Endothelial cell (in vitro differentiated cells): ENCODE results near the gene MAP4K1. TPM values are rescaled to one million over a fixed set of nuclear protein-coding genes. Genes with fewer than 3 reads are reported as not detected.

Experiments
- DNase-seq: peaks from one replicate; pipeline ENCODE4 v3.0.0; 2021; ENCODE audit warnings: low spot score
- H3K27ac Mint-ChIP-seq: one replicate; pipeline ENCODE4 v1.8.0; 2021; ENCODE audit warnings: mixed read lengths, inconsistent platforms; ENCODE audit not compliant: unreplicated experiment
- H3K27me3 Mint-ChIP-seq: one replicate; pipeline ENCODE4 v1.8.0; 2021; ENCODE audit warnings: mild to moderate bottlenecking, moderate library complexity, mixed read lengths, inconsistent platforms; ENCODE audit not compliant: unreplicated experiment
- H3K36me3 Mint-ChIP-seq: one replicate; pipeline ENCODE4 v1.8.0; 2021; ENCODE audit warnings: mild to moderate bottlenecking, low read depth, mixed read lengths, inconsistent platforms; ENCODE audit not compliant: unreplicated experiment
- H3K4me1 Mint-ChIP-seq: one replicate; pipeline ENCODE4 v1.8.0; 2021; ENCODE audit warnings: mild to moderate bottlenecking, mixed read lengths, inconsistent platforms; ENCODE audit not compliant: unreplicated experiment
- H3K4me3 Mint-ChIP-seq: one replicate; pipeline ENCODE4 v1.8.0; 2021; ENCODE audit warnings: mild to moderate bottlenecking, mixed read lengths, inconsistent platforms; ENCODE audit not compliant: unreplicated experiment
- H3K9me3 Mint-ChIP-seq: one replicate; pipeline ENCODE4 v1.8.0; 2021; ENCODE audit warnings: mixed read lengths, inconsistent platforms; ENCODE audit not compliant: unreplicated experiment
- total RNA-seq: library from RNA; stranded (reverse); fragmentation: NEBNext Ultra II Directional; extraction: Animal tissue kit (Norgen Biotek cat#: 25700); gene quantifications from one replicate; pipeline ENCODE4 v1.2.1, GENCODE V29; 2021; ENCODE audit not compliant: unreplicated experiment
- TF ChIP-seq, protein P1 (sequence below): fragments of 200-600 bp; sonication (generic); IDR thresholded peaks from one replicate; pipeline ENCODE4 v1.5.0; 2021; ENCODE audit warnings: antibody characterized with exemption; ENCODE audit not compliant: unreplicated experiment

The MAP4K1 gene
- total RNA-seq, 1 donor from 2014 or later = 7.5 TPM

DNA sequence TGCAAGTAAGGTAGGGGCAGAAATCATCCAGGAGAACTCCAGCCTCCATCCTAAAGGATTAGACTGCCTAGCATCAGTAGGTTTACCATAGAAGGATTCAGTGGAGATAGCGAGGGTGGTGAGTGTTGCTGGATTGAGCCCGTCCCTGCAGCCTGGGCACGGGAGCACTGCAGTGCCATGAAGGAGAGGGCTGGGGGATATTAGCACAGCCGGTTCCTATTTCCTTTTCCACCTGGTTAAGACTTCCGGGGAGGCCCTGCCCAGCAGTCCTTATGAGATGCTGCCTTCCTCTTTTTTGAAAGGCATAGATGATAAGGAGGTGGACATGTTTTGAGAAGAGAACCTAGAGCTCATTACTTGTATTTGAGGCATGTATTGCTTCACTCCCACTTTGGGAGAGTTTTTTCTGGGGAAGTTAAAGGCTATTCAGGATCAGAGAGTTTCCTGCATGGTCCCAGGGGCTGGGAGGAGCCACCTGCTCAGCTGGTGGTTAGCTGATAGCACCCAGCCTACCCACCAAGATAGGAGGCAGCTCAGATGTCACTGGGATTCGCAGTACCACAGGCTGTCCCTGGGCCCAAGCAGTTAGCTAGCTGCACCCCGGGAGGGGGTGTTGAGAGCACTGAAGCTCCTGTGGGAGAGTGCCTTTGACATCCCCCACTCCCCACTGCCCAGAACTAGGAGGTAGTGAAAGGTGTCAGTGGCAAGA, 46.9 kb upstream of the MAP4K1 start:
- H3K9me3 Mint-ChIP-seq = no peaks in the 10 kb centered on the region
- peak overlapping the region; percentile 100 for H3K27ac Mint-ChIP-seq
- TF ChIP-seq, protein P1, sequence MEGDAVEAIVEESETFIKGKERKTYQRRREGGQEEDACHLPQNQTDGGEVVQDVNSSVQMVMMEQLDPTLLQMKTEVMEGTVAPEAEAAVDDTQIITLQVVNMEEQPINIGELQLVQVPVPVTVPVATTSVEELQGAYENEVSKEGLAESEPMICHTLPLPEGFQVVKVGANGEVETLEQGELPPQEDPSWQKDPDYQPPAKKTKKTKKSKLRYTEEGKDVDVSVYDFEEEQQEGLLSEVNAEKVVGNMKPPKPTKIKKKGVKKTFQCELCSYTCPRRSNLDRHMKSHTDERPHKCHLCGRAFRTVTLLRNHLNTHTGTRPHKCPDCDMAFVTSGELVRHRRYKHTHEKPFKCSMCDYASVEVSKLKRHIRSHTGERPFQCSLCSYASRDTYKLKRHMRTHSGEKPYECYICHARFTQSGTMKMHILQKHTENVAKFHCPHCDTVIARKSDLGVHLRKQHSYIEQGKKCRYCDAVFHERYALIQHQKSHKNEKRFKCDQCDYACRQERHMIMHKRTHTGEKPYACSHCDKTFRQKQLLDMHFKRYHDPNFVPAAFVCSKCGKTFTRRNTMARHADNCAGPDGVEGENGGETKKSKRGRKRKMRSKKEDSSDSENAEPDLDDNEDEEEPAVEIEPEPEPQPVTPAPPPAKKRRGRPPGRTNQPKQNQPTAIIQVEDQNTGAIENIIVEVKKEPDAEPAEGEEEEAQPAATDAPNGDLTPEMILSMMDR = no peak
- DNase-seq = no peak
- H3K27me3 Mint-ChIP-seq = peaks cover 24% of the 10 kb centered on the region
- H3K36me3 Mint-ChIP-seq = peaks cover 20% of the 10 kb centered on the region
- H3K4me3 Mint-ChIP-seq = no peak overlapping the region
- H3K4me1 Mint-ChIP-seq = peaks cover 82% of the 10 kb centered on the region

DNA sequence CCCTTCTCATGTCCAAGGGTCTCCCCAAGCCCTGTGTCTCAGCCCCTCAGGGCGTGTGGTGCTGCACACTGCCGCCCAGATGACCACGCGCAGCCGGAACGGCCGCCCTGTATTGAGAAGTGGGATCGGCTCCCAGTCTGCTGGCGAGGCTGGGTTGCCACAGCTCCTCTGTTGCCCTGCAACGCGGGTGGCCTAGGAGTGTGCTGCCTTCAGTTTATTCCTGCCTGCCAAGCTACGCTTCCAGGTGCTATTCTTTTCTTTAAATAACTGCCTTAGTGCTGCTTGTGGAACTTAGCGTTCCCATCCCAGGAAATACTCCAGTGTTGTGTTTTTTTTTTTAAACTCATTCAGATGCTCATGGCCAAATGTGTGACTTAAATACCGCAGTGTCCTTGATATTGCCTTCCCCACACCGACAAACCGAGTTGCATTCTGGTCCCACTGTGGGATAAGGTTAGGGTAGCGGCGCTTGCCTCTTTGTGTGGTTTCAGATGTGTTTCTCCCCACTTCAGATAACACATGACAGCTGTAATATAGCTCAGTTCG, 46.3 kb upstream of the MAP4K1 start:
- TF ChIP-seq, protein P1 = no peak
- H3K4me3 Mint-ChIP-seq = peak overlapping the region; percentile 59
- no peak for DNase-seq
- peak overlapping the region; percentile 100 for H3K27ac Mint-ChIP-seq
- H3K9me3 Mint-ChIP-seq = no peaks in the 10 kb centered on the region
- peaks cover 13% of the 10 kb centered on the region for H3K36me3 Mint-ChIP-seq
- H3K27me3 Mint-ChIP-seq = peaks cover 24% of the 10 kb centered on the region
- H3K4me1 Mint-ChIP-seq = peaks cover 82% of the 10 kb centered on the region

DNA sequence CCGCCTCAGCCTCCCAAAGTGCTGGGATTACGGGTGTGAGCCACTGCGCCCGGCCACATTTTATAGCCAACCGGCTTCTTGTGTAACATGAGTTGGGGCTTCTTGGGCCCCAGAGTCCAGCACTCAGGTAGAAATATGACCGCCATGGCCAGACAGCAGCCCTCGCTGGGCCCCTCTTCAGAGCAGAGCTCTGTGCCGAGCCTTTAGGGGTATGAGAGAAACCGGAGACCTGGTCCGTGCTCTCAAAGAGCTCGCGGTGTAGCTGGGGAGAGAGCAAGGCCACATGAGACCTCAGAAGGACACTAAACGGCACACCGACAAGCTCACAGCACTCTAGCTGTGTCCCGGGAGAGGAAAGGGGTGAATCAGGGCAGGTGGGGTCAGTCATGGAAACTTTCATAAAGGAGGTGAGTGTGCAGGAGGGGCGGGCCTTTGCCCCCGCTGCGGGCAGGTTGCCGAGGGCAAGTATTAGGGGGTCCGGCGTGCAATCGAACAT, 45.5 kb upstream of the MAP4K1 start:
- TF ChIP-seq, protein P1 = no peak
- Mint-ChIP-seq H3K27me3 (peaks cover 24% of the 10 kb centered on the region), H3K4me3 (peak overlapping the region; percentile 67), H3K4me1 (peaks cover 82% of the 10 kb centered on the region), H3K36me3 (peaks cover 14% of the 10 kb centered on the region), H3K9me3 (no peaks in the 10 kb centered on the region), H3K27ac (peak overlapping the region; percentile 100)
- no peak for DNase-seq

DNA sequence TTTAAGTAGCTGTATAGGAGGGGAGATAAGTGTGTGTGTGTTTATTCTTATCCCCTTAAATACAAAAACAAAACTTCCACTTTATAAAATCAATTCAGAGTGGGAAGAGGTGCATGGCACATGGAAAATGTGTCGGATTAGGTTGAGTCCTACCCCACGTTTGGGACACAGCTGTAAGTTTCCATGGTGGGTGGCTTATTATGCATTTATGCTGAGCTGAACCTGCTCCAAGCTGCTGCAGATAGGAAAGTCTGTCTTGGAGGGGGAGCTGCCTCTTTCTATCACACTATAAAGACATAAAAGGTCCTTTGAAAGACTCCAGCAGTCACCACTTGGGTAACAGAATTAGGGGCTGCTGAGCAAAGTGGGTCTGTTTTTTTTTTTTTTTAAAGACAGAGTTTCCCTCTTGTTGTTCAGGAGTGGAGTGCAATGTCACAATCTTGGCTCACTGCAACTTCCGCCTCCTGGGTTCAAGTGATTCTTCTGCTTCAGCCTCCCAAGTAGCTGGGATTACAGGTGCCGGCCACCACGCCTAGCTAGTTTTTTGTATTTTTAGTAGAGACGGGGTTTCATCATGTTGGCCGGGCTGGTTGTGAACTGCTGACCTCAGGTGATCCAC, 44.9 kb upstream of the MAP4K1 start:
- Mint-ChIP-seq H3K9me3 (no peaks in the 10 kb centered on the region), H3K4me3 (no peak overlapping the region), H3K36me3 (peaks cover 20% of the 10 kb centered on the region), H3K27ac (peak overlapping the region; percentile 100), H3K4me1 (peaks cover 82% of the 10 kb centered on the region), H3K27me3 (peaks cover 27% of the 10 kb centered on the region)
- TF ChIP-seq, protein P1 = no peak
- no peak for DNase-seq

DNA sequence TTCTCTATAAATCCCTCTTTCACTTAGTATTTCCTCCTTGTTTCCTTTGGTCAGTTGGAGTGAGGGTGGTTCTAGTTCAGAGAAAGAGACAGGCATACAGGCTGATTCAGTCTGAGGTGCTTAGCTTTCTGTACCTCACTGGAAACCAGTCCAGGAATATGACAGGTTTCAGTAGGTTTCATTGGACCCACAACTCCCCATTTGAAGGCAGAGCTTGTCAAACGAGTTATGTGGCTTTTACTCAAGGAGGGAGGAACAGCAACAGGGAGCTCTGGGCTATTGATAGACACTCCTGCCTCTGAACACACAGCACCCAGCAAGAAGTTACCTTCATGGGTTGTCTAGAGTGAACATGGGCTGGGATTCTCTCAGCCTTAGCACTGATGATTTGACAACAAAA, 44.2 kb upstream of the MAP4K1 start:
- H3K36me3 Mint-ChIP-seq = peaks cover 24% of the 10 kb centered on the region
- H3K27ac Mint-ChIP-seq = peak overlapping the region; percentile 84
- peaks cover 29% of the 10 kb centered on the region for H3K27me3 Mint-ChIP-seq
- TF ChIP-seq, protein P1 = no peak
- peaks cover 81% of the 10 kb centered on the region for H3K4me1 Mint-ChIP-seq
- H3K9me3 Mint-ChIP-seq = no peaks in the 10 kb centered on the region
- no peak for DNase-seq
- H3K4me3 Mint-ChIP-seq = no peak overlapping the region
